GM10847 (cell line): ENCODE measurements around the gene SYT9.

Source experiments
- POLR2A ChIP-seq: IDR thresholded peaks from 2 replicates; pipeline ENCODE4 v1.6.1; 2011; ENCODE audit not compliant: insufficient read length; ENCODE audit errors: extremely low read depth

Gene SYT9

GRCh38 chr11:7262672-7263071 is 11.0 kb downstream of the SYT9 start:
- TF ChIP-seq POLR2A, result no peak

DNA sequence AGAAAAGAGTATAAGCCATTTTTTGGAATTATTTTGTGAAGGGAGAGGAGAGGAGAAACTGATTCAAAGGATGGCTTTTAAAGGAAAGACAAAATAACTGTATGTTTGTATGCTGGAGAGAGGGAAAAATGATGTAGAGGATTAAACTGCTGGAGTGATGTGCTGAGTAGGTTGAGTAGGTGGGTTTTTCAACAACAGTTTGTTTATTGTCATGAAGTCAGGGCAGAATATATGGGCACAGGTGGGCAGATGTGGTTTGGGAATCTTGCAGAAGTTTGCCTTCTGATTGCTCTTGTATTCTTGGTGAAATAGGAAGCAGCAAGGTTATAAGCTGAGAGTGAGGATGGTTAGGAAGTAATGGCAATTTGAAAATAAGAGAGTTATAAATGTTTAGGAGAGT is 12.1 kb downstream of the SYT9 start:
- TF ChIP-seq POLR2A, result no peak

- TF ChIP-seq POLR2A, result no peak
These were observed 17.1 kb downstream of the SYT9 start for GRCh38 chr11:7268758-7269157.

DNA sequence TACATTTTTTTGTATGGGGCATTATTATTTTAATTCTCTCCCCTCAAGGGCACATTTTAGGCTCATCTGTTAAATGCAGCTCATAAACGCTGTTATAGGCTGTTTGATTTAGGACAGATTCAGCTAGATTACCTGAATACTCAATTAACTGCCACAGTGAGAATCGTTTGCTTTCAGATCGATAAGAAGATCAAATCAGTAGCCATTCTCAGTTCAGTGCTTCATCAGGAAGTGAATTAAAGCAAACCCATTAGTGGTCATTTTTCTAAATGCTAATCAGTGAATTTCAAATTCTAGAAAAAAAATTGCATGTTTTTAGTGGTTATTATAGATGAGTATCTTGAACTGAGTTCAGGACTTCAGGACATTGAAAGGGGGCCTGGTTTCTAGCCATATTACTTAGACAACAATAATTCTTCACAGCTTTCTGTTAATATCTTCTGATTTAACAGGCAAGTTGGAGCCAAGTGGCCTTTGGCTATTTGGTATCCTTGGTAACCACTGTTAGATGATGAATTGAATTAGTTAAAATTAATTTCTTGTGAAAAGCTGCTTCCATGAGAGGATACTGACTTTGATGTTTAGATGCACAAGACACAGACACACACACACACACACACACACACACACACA is 18.6 kb downstream of the SYT9 start:
- no peak for TF ChIP-seq POLR2A

DNA sequence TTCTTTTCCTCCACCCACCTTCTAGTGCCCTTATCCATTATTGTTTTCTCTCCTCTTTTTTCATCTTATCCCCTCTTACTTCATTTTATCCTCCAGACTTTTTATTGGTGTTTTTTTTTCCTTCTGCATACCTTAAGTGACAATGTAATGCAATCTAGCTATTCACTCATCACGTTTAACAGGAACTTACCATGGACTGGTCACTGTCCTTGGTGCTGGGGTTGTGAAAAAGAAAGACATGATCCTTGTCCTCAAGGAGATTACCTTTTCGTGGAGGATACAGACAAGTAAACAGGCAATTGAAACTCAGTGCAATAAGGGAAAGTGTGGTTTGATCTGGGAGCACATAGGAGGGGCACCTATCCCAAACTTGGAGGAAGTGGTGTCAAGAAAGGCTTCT is 20.7 kb downstream of the SYT9 start:
- no peak for TF ChIP-seq POLR2A

- TF ChIP-seq POLR2A, result no peak
These were observed 23.4 kb downstream of the SYT9 start for GRCh38 chr11:7275133-7275532.

GRCh38 chr11:7278314-7278917 is 26.7 kb downstream of the SYT9 start:
- TF ChIP-seq POLR2A, result no peak

DNA sequence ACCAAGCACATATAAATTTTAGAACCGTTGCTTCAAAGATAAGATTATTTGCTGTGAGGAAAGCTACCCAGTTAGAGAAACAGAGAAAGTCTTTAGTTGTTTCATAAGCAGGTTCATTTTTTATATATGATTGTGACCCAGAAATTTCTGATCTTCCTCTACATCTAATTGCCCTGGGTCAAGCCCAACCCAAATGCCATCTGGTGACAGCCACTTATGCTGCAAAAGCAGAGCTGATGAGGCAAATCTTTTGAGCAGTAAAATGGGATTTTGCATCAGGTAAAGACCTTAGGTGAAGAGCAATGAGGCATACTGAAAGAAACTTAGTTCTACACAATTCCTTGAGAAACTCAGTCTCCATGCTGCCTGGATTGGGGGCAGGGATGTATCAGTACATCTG is 28.0 kb downstream of the SYT9 start:
- no peak for TF ChIP-seq POLR2A

- no peak for TF ChIP-seq POLR2A
These were observed 29.4 kb downstream of the SYT9 start for GRCh38 chr11:7281079-7281478.

DNA sequence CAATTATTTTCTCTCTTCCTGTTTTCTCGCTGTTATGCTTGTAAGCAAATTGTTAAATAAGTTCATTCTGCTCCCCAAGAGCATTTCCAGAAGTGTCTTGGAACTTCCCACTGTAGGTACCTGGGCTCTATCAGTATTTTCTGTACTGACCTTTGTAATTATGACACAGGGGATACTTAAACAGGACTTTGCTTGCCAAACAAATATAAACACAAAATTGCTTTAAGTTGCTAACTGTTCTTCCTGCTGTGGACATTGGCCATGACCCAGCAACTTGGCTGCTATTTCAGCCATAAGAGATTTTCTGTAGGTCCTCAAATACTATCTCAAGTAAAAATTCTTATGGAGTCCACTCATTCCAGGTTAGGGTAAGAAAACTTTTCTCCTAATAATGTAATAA is 30.1 kb downstream of the SYT9 start:
- TF ChIP-seq POLR2A, result no peak

GRCh38 chr11:7286178-7286577 is 34.5 kb downstream of the SYT9 start:
- no peak for TF ChIP-seq POLR2A

DNA sequence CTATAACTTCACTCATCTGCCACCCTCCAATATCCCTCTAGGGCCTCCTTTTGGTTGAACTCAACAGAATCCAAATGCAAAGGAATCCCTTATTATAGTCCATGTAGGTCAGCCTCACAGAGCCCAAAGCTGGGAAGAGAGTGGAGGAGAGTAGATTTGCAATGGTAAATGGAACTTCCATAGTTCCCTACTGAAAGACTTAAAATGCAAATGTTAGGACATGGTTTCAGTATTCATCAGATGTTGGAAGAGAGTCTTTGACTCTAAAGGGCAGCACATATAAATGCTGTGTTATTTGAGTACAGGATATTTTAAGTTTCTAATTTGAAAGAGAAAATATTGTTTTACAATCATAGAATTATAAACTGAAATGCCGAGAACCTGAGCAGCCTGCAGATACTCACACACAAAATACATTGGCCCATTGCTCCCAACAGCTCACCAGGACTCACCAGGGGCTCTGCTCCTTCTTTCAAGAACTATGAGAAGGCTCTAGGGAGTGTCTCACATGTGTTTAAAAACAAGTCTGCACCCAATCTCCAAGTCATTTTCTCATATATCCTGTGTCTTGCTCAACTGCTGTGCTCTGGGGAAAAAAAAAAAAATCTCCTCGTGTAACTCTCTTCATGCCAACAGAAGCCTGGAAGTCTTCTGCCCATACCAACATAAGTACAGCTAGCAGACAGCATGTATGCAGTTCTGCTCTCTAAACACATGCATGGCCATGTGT is 39.6 kb downstream of the SYT9 start:
- no peak for TF ChIP-seq POLR2A

DNA sequence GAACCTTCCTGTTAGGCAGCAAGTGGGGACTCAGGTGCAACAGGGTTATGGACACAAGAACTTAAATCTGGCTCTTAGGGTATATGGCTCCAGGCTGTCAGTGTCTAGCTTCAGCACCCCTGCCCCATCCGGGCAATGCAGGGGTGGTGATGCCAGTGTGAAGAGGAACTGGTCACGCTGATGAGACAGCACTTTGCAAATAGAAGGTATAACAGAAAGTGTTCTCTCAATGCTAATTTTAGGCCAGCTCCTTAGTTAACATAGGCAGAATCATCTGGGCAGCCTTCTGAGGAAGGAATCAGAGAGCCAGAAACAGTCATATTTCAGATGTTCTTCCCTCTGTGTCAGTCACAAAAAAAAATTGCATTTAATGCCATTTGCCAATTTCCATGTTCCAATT is 41.2 kb downstream of the SYT9 start:
- TF ChIP-seq POLR2A, result no peak

DNA sequence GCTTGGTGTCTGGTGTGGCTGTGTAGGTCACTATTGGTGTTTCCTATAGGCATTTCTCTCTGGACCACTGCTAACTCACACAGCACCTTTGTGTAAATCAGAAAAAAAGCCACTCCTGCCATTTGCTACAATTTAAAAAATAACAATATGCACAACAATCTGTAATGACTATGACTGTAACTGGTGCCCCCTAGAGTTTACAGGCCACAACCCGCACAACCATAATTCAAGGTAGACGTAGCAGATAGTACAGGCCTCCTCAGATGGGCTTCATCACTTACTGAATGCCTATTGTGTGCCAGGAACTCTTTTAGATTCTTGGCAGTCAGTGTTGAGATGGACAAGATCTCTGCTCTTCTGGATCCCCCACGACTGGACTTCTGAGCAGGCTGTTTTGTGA is 47.7 kb downstream of the SYT9 start:
- TF ChIP-seq POLR2A, result no peak

- TF ChIP-seq POLR2A, result no peak
These were observed 48.6 kb downstream of the SYT9 start for GRCh38 chr11:7300281-7300680.

DNA sequence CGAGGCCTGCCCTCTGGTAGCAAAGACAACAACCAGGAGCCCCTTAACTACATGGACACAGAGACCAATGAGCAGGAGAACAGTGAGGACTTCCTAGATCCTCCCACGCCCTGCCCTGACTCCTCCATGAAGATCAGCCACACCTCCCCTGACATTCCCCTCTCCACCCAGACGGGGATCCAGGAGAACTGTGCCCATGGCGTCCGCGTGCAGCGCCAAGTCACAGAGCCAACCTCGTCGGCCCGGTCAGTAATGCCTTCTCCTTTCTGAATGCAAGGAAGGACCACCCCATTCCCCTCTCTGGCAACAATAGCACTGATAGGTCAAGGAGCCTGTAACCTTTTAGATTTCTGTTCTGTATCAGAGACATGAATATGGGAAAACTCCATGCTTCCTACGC is 51.4 kb downstream of the SYT9 start:
- TF ChIP-seq POLR2A, result no peak

DNA sequence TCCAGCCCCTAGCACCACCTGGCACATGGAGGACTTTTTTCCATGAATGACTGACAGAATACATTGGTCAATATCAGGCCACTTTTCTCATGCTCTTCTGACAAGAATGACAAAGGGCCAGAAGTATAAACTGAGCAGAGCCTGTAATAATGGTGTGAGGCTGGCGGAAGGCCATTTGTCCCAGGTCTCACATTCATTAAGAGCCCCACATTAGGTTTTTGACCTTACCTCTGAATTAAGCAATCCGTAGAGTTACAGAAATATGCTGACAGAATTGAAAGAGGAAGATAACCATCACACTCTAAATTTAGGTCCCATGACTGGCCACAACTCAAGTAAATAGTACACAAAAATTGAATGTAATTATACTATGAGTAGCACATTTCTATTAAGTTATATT is 55.2 kb downstream of the SYT9 start:
- no peak for TF ChIP-seq POLR2A

GRCh38 chr11:7307836-7308235 is 56.1 kb downstream of the SYT9 start:
- no peak for TF ChIP-seq POLR2A
